RWPE1 (cell line): ENCODE measurements around the gene PDLIM4.

Source experiments
- CTCF ChIA-PET: fragments of 350-600 bp; sonication (Branson Sonifier 250); formaldehyde crosslinking; extraction: SDS; loops from one replicate; lab custom pipeline; 2021; lab: Yijun Ruan, JAX
- POLR2A ChIA-PET: fragments of 400-600 bp; formaldehyde crosslinking; extraction: SDS; loops from one replicate; lab custom pipeline; 2020; ENCODE audit warnings: antibody characterized with exemption; ENCODE audit not compliant: low non-redundant PET; lab: Yijun Ruan, JAX
- DNase-seq: peaks from one replicate; pipeline ENCODE4 v3.0.0; 2012; ENCODE audit warnings: low spot score
- H3K27ac ChIP-seq: fragments of 450-650 bp; 2 replicates; pipeline ENCODE4 v1.5.1; 2017
- TF ChIP-seq, protein P1 (sequence below): fragments of 450-650 bp; conservative IDR thresholded peaks from 2 replicates; pipeline ENCODE4 v1.5.1; 2017; ENCODE audit warnings: low read depth, mild to moderate bottlenecking

PDLIM4 gene

DNA sequence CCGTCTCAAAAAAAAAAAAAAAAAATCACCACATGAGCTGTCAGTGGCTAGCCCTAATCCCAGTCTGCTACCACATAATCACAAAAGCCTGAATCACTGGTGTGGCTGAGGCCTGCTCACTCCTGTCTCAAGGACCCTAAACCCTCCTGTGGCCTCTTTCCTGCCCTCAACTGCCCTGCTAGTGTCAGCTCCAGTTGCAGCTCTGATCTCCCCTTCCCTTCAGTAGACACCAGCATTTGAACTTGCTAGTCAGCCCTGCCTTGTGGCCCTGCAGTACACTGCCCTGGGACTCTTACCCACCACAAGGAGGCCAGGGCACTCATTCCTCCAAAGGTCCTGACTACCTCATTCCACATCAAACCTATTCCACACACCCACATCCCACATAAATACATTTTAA, 20.4 kb upstream of the PDLIM4 start:
- CTCF ChIA-PET, result interaction anchor here (0.6 to 1.5 kb wide), 9 partner anchors 10 to 146 kb away, joined by 3 to 12 read pairs (median 4); no protein-coding TSS in a partner anchor

DNA sequence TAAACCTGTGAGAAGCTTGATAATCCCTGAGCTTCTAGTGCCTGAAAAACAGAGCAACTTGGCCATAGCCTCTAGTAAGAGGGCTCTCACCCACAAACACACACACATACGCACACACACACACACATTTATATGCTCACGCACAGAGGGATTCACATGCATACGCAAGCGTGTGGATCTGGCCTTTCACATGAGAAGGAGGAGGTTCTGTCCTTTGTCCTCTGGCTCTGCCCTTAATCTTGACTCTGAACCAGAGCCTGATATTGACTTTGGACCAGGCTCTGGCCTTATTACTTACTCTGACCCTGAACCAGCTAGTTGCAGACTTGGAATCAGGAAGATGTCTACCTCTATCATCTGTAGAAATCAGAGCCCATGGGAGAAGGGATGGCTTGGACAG, 19.8 kb upstream of the PDLIM4 start:
- TF ChIP-seq, protein P1, sequence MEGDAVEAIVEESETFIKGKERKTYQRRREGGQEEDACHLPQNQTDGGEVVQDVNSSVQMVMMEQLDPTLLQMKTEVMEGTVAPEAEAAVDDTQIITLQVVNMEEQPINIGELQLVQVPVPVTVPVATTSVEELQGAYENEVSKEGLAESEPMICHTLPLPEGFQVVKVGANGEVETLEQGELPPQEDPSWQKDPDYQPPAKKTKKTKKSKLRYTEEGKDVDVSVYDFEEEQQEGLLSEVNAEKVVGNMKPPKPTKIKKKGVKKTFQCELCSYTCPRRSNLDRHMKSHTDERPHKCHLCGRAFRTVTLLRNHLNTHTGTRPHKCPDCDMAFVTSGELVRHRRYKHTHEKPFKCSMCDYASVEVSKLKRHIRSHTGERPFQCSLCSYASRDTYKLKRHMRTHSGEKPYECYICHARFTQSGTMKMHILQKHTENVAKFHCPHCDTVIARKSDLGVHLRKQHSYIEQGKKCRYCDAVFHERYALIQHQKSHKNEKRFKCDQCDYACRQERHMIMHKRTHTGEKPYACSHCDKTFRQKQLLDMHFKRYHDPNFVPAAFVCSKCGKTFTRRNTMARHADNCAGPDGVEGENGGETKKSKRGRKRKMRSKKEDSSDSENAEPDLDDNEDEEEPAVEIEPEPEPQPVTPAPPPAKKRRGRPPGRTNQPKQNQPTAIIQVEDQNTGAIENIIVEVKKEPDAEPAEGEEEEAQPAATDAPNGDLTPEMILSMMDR, result no peak
- no peak for DNase-seq
- ChIA-PET CTCF (interaction anchor here (0.5 to 2.0 kb wide), 33 partner anchors 9 to 253 kb away, joined by 3 to 20 read pairs (median 4); partner anchors contain the start of genes IRF1, P4HA2 and SLC22A4), POLR2A (interaction anchor here (1.5 kb wide), 1 partner anchor 22 kb away, joined by 3 read pairs; no protein-coding TSS in a partner anchor)
- no peak overlapping the region; the same call in 1 of the 2 replicates for H3K27ac ChIP-seq

More for the DNA sequence above, 20.4 kb upstream of the PDLIM4 start:
- POLR2A ChIA-PET, result interaction anchor here (1.5 kb wide), 1 partner anchor 22 kb away, joined by 3 read pairs; no protein-coding TSS in a partner anchor
- TF ChIP-seq, protein P1, result no peak
- no peak for DNase-seq
- no peak overlapping the region for H3K27ac ChIP-seq

DNA sequence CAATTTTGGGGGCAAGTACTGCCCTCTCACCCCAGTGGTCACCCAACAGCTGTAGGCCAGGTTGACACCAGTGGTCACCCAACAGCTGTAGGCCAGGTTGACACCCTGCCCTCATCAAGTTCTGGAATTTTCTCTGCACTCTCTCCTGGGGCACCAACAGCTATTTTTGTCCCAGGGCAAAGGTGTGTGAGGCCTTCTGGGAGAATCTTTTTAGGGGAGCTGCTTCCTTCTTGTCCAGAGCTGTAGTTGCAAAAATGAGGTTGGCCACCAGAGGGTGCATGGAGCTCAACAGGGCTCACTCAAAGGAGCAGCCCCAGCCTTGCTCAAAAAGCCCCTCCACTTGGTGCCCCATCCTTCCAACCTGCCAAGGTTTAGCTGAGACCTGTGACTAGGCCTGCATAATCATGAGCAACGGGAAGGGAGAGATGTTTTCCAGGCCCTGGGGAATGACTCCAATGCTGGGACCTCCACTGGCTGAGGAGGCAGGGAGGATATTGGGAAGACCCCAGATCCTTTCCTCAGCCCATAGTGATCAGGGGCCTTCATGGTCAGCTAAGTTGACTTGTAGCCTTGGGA, 19.2 kb upstream of the PDLIM4 start:
- CTCF ChIA-PET, result interaction anchor here (0.5 to 2.0 kb wide), 35 partner anchors 8 to 422 kb away, joined by 3 to 20 read pairs (median 4); partner anchors contain the start of genes IRF1, P4HA2 and SLC22A4
- POLR2A ChIA-PET, result interaction anchor here (0.6 to 1.5 kb wide), 2 partner anchors 21 to 55 kb away, joined by 3 to 4 read pairs; no protein-coding TSS in a partner anchor
- DNase-seq, result peak; percentile 74

DNA sequence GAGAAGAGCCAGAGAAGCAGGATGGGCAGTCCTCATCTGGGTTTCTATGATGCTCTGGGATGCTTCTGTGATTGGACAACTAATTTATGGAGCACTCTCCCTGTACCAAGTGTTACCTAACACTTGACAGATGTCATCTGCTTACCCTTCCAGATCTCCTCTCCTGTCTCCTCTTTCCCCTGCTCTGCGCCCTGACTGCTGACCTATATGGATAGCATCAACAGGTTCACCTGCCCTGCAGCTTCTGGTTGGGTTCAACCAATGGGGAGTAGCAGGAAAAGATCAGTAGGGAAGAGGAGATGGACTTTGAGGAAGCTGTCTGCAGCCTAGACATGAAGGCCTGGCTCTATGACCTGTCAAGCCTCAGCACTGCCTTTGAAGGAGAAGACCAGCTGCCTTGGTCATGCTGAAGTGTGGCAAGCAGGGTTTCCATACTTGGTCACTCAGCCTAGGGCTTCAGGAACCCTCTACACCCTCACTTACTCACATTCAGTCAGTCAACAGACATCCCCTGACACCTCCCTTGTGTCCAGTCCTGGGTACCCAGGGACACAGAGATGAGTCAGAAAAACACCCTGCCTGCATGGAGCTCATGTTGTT, 18.5 kb upstream of the PDLIM4 start:
- TF ChIP-seq, protein P1, result no peak
- ChIA-PET POLR2A (no interaction called here), CTCF (interaction anchor here (0.6 to 2.0 kb wide), 17 partner anchors 8 to 377 kb away, joined by 3 to 20 read pairs (median 5); partner anchors contain the start of genes P4HA2 and SLC22A4)
- H3K27ac ChIP-seq, result no peak overlapping the region
- no peak for DNase-seq

More for the DNA sequence above, 19.2 kb upstream of the PDLIM4 start:
- TF ChIP-seq, protein P1, result peak; percentile 95
- no peak overlapping the region; the same call in 1 of the 2 replicates for H3K27ac ChIP-seq

DNA sequence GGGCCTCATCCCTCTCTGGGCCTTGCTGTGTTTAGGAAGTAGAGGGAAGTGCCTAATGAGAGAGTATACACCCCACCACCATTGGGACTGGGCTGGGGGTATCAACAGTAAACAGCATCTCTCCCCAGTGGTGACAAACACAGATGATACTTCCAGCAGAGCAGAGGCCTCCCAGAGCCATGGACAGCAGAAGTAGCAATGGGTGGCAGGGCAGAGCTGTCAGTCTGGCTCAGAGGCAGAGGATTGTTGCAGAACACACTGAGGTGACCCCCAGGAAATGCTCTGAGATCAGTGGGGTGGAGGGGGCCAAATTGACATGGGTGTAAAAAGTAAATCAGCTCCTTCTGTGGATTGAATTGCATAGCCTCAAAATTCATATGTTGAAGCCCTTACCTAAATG, 17.7 kb upstream of the PDLIM4 start:
- H3K27ac ChIP-seq, result no peak overlapping the region
- DNase-seq, result no peak
- CTCF ChIA-PET, result no interaction called here
- TF ChIP-seq, protein P1, result no peak
- POLR2A ChIA-PET, result no interaction called here

DNA sequence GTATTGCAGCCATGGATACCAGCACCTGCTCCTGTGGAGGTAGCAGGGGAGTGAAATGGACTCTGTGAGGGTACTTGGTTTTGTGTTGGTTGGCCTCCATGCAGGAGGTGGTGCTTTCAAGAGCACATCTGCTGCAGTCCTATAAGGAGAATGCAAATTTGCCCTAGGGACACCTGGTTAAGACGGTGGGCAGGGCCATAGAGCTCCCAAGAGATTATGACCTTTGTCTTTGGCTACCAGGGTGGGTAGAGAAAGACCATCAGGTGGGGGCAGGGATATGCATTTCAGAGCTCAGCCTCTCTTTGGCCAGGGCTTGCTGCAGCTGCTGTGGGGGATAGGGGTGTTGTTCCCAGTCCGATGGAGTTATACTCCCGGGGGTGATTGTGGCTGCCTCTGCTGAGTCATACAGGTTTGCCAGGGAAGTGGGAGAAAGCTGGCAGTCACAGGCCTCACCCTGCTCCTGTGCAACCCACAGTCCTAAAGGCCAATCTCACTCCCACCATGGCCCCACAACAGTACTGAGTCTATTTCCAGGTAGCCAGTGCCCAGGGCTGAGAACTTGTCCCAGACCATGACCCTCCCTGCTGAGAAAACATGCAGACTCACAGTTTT, 14.0 kb upstream of the PDLIM4 start:
- POLR2A ChIA-PET, result no interaction called here

More for the DNA sequence above, 14.0 kb upstream of the PDLIM4 start:
- H3K27ac ChIP-seq, result no peak overlapping the region
- TF ChIP-seq, protein P1, result no peak
- DNase-seq, result no peak
- CTCF ChIA-PET, result no interaction called here
